SU-DHL-6 (cell line): Measurements from ENCODE around the gene RASAL1.

Experiments
- H2AFZ ChIP-seq: fragments of 200-600 bp; sonication (generic); 2 replicates; pipeline ENCODE4 v1.6.1; 2014; ENCODE audit warnings: low read depth, mild to moderate bottlenecking, moderate library complexity, mixed read lengths, antibody characterized with exemption, low read length; ENCODE audit not compliant: severe bottlenecking
- H3F3A ChIP-seq: fragments of 200-600 bp; shearing (Covaris generic); 2 replicates; pipeline ENCODE4 v1.6.0; 2016; ENCODE audit warnings: antibody characterized with exemption, mild to moderate bottlenecking; ENCODE audit not compliant: insufficient read depth
- H3K27ac ChIP-seq: fragments of 200-600 bp; sonication (generic); 2 replicates; pipeline ENCODE4 v1.5.1; 2016; ENCODE audit warnings: low read depth, mild to moderate bottlenecking, low read length, moderate library complexity, mixed read lengths
- H3K27me3 ChIP-seq: fragments of 200-600 bp; sonication (generic), shearing (Covaris generic); 2 replicates; pipeline ENCODE4 v1.6.0; 2014; ENCODE audit warnings: mild to moderate bottlenecking, low read length
- H3K36me3 ChIP-seq: fragments of 200-600 bp; sonication (generic); 2 replicates; pipeline ENCODE4 v1.6.1; 2014; ENCODE audit warnings: mild to moderate bottlenecking, low read length, mixed read lengths
- H3K4me2 ChIP-seq: fragments of 300-600, 200-600 bp; shearing (Covaris generic), sonication (generic); 2 replicates; pipeline ENCODE4 v1.6.0; 2014; ENCODE audit warnings: low read length, low read depth, mild to moderate bottlenecking; ENCODE audit not compliant: poor library complexity, severe bottlenecking
- H3K4me3 ChIP-seq: fragments of 200-600 bp; sonication (generic); 2 replicates; pipeline ENCODE4 v1.5.1; 2014; ENCODE audit warnings: antibody characterized with exemption, low read length, mild to moderate bottlenecking, mixed read lengths; ENCODE audit not compliant: insufficient read depth, poor library complexity, severe bottlenecking
- H3K79me2 ChIP-seq: fragments of 200-600 bp; sonication (generic); 2 replicates; pipeline ENCODE4 v1.6.1; 2014; ENCODE audit warnings: mild to moderate bottlenecking, low read length, moderate library complexity; ENCODE audit not compliant: insufficient read depth
- H3K9ac ChIP-seq: fragments of 200-600 bp; sonication (generic); 2 replicates; pipeline ENCODE4 v1.7.0; 2014; ENCODE audit warnings: mild to moderate bottlenecking, low read length
- H3K9me2 ChIP-seq: fragments of 200-600 bp; sonication (generic); replicated peaks from 2 replicates; pipeline ENCODE4 v1.6.1; 2014; ENCODE audit warnings: low read length; ENCODE audit not compliant: insufficient read depth
- H3K9me3 ChIP-seq: fragments of 200-600 bp; sonication (generic); 2 replicates; pipeline ENCODE4 v1.6.1; 2014; ENCODE audit warnings: low read length, mixed read lengths; ENCODE audit not compliant: insufficient read depth
- H4K20me1 ChIP-seq: fragments of 200-600 bp; sonication (generic); 2 replicates; pipeline ENCODE4 v1.6.1; 2014; ENCODE audit warnings: low read depth, mild to moderate bottlenecking, antibody characterized with exemption, low read length, moderate library complexity, mixed read lengths
- EZH2phosphoT487 ChIP-seq: fragments of 200-600 bp; sonication (generic), shearing (Covaris generic); conservative IDR thresholded peaks from 2 replicates; pipeline ENCODE4 v1.6.1; 2018; ENCODE audit warnings: mild to moderate bottlenecking, antibody characterized with exemption, low read length, moderate library complexity, mixed read lengths
- TF ChIP-seq, protein P1 (sequence below): fragments of 200-600 bp; sonication (generic); IDR thresholded peaks from one replicate; pipeline ENCODE4 v1.5.1; 2017; ENCODE audit warnings: antibody characterized with exemption, mild to moderate bottlenecking, low read length, moderate library complexity; ENCODE audit not compliant: insufficient read depth, poor library complexity, severe bottlenecking

Gene RASAL1

DNA sequence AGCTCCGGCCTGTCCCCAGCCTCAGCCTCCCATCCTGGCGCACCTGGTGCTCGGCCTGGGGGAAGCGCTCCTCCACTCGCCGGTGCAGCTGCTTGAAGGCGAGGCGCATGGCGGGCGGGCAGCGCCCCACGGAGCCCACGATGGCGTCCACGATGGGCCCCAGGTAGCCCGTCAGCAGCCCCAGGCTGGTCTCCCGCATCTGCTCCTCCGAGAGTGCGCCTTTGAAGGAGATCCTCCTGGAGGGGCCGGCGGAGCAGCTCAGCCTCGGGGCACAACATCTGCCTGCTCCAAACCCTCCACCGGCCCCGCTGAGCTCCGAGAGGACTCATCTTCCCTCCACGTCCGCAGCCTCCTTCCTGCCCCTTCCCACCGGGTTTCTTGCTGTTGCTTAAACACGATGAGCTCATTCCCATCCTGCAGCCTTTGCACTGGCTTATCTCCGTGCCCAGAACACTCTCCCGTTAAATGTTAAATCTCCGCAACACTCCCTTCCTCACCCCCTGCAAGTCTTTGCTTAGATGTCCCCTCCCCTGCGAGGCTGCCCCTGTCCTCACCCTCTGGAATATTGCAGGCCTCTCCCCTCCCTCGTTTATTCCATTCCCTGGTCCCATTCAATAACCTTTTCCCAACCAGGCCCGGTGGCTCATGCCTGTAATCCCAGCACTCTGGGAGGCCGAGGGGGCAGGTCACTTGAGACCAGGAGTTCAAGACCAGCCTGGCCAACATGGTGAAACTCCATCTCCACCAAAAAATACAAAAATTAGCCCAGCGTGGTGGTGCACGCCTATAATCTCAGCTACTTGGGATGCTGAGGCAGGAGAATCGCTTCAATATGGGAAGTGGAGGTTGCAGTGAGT lies 23.3 kb downstream of the RASAL1 start:
- TF ChIP-seq, protein P1, sequence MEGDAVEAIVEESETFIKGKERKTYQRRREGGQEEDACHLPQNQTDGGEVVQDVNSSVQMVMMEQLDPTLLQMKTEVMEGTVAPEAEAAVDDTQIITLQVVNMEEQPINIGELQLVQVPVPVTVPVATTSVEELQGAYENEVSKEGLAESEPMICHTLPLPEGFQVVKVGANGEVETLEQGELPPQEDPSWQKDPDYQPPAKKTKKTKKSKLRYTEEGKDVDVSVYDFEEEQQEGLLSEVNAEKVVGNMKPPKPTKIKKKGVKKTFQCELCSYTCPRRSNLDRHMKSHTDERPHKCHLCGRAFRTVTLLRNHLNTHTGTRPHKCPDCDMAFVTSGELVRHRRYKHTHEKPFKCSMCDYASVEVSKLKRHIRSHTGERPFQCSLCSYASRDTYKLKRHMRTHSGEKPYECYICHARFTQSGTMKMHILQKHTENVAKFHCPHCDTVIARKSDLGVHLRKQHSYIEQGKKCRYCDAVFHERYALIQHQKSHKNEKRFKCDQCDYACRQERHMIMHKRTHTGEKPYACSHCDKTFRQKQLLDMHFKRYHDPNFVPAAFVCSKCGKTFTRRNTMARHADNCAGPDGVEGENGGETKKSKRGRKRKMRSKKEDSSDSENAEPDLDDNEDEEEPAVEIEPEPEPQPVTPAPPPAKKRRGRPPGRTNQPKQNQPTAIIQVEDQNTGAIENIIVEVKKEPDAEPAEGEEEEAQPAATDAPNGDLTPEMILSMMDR: no peak
- no peak for TF ChIP-seq EZH2phosphoT487
- H3K4me3 ChIP-seq: no peak overlapping the region
- no peak overlapping the region for H3K4me2 ChIP-seq
- no peaks in the 10 kb centered on the region for H4K20me1 ChIP-seq
- no peak overlapping the region for H2AFZ ChIP-seq
- H3K9me2 ChIP-seq: no peaks in the 10 kb centered on the region
- H3K27me3 ChIP-seq: no peaks in the 10 kb centered on the region
- peaks cover 8% of the 10 kb centered on the region for H3F3A ChIP-seq
- no peaks in the 10 kb centered on the region for H3K9me3 ChIP-seq
- H3K9ac ChIP-seq: no peak overlapping the region
- H3K79me2 ChIP-seq: no peaks in the 10 kb centered on the region
- H3K27ac ChIP-seq: no peak overlapping the region
- no peaks in the 10 kb centered on the region for H3K36me3 ChIP-seq

DNA sequence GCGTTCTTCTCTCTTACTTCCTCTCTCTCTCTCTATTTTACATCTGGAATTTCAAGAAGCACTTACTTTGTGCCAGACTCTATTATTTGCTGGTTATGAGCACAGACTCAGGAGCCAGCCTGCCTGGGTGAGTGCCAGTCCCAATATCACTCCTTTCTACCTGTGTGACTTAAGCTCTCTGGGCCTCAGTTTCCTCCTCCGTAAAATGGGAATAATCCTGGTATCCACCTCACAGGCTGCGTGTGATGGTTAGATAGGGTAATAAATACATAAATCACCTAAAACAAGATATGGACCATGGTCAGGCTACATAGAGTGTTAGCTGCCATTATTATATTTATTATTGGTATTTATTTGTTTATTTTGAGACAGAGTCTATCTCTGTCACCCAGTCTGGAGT lies 24.3 kb downstream of the RASAL1 start:
- H3K36me3 ChIP-seq: no peaks in the 10 kb centered on the region
- no peaks in the 10 kb centered on the region for H3K9me3 ChIP-seq
- no peak overlapping the region for H3K27ac ChIP-seq
- H3K9ac ChIP-seq: no peak overlapping the region
- H3K9me2 ChIP-seq: no peaks in the 10 kb centered on the region
- no peak overlapping the region for H3K4me2 ChIP-seq
- H3K4me3 ChIP-seq: no peak overlapping the region
- no peaks in the 10 kb centered on the region for H4K20me1 ChIP-seq
- H2AFZ ChIP-seq: no peak overlapping the region
- H3K27me3 ChIP-seq: no peaks in the 10 kb centered on the region
- peaks cover 14% of the 10 kb centered on the region for H3F3A ChIP-seq
- no peaks in the 10 kb centered on the region for H3K79me2 ChIP-seq
- TF ChIP-seq, protein P1: no peak
- TF ChIP-seq EZH2phosphoT487: no peak

DNA sequence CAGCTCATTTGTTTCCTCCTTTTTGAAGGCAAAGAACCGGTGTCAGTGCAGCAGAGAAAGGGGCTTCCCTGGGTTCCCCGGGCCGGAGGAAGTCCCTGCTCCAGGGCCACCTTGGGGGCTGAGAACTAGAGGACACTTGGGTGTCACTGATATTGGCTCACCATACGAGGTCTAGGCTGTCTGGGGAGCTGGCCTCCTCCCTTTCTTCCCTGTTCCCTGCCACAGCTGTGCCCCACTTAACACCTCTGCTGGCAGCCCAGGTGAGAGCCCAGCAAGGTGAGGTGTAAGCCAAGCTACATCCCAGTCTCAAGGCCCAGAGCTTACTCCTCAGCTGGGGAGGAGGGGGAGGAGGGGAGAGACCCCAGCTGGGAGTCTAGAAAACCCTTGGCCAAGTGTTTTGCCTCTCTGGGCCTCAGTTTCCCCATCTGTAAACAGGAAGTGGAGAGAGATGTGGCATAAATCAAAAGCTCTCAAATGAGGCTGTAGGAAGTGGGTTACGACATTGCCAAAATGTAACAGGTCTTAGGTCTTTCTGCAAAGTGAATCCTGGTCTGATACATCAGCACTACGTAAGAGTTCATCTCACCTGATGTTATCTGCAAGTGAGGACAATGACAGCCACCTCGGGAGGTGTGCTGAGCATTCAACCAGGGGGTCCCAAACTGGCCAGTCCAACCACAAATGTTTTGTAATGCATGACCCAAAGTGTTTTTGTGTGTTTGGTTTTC lies 25.5 kb downstream of the RASAL1 start:
- no peaks in the 10 kb centered on the region for H3K9me2 ChIP-seq
- no peak overlapping the region for H3K4me2 ChIP-seq
- H3F3A ChIP-seq: peaks cover 25% of the 10 kb centered on the region
- H3K27ac ChIP-seq: peak overlapping the region; percentile 24
- TF ChIP-seq, protein P1: no peak
- no peaks in the 10 kb centered on the region for H3K36me3 ChIP-seq
- no peaks in the 10 kb centered on the region for H3K79me2 ChIP-seq
- H3K4me3 ChIP-seq: no peak overlapping the region
- H2AFZ ChIP-seq: no peak overlapping the region
- H3K9ac ChIP-seq: no peak overlapping the region
- H3K9me3 ChIP-seq: no peaks in the 10 kb centered on the region
- H3K27me3 ChIP-seq: no peaks in the 10 kb centered on the region
- no peaks in the 10 kb centered on the region for H4K20me1 ChIP-seq
